Measurements from ENCODE around the gene KREMEN1. TPM values are rescaled to one million over a fixed set of nuclear protein-coding genes. Genes with fewer than 3 reads are reported as not detected.

The KREMEN1 gene
- total and polyA plus RNA-seq, 2 donors (not counting 1 experiment from before 2014, with no cell fraction given) = 0.01 TPM; not detected in 1

GRCh38 chr22:29106839-29107238, 34.0 kb downstream of the KREMEN1 start:
- peaks cover 30% of the 10 kb centered on the region for H3K27me3 Mint-ChIP-seq
- WGBS (ENCODE audit: insufficient coverage) = 55% methylated on average over 1 of the region's 4 CpGs
- Histone ChIP-seq H3K4me2 (replicated peaks; ENCODE audit: low read depth, low read length, poor library complexity, severe bottlenecking) (no peak overlapping the region), H2AFZ (ENCODE audit: insufficient read depth, low read depth, low read length, poor library complexity, severe bottlenecking) (no peak overlapping the region), H3K36me3 (replicated peaks in 1 of 2; ENCODE audit: control extremely low read depth in 1 of 2, control insufficient read depth in 1 of 2, extremely low read depth in 1 of 2, insufficient read depth in 2 of 2, low read length in 1 of 2) (no peaks in the 10 kb centered on the region), H3K79me2 (ENCODE audit: control insufficient read depth, insufficient read depth, low read length) (no peaks in the 10 kb centered on the region), H4K20me1 (ENCODE audit: control insufficient read depth, insufficient read depth, low read length, poor library complexity, severe bottlenecking) (no peaks in the 10 kb centered on the region), H3K4me1 (ENCODE audit: control insufficient read depth in 2 of 2, insufficient read depth in 2 of 2, low read length in 2 of 2) (no peaks in the 10 kb centered on the region), H3K27me3 (replicated peaks in 1 of 4; ENCODE audit: control extremely low read depth in 1 of 4, control insufficient read depth in 3 of 4, insufficient read depth in 4 of 4, low read length in 3 of 4) (peaks cover 0 to 6% (median 3%) of the 10 kb centered on the region in 4 experiments), H3K9me3 (ENCODE audit: control extremely low read depth in 1 of 3, control insufficient read depth in 2 of 3, insufficient read depth in 1 of 3, low read length in 2 of 3) (peaks cover 0 to 3% (median 0%) of the 10 kb centered on the region in 3 donors), H3K4me3 (ENCODE audit: control extremely low read depth in 1 of 5, extremely low read depth in 1 of 5, insufficient read depth in 1 of 5, low read depth in 2 of 5, low read length in 4 of 5) (no peak overlapping the region), H3K9ac (ENCODE audit: low read length) (no peak overlapping the region), H3K27ac (ENCODE audit: low read length in 2 of 2) (no peak overlapping the region)
- no peaks in the 10 kb centered on the region for H3K9me3 Mint-ChIP-seq (ENCODE audit: insufficient read depth)
- CTCF ChIA-PET = no interaction called here
- POLR2A ChIA-PET = no interaction called here
- TF ChIP-seq EZH2 (IDR thresholded peaks at IDR 0.05; ENCODE audit: borderline replicate concordance, insufficient read depth, low read depth, low read length, poor library complexity, severe bottlenecking) (no peak), CTCF (IDR thresholded peaks at IDR 0.05) (no peak)
- no peak for ATAC-seq (ENCODE audit: low read depth)
- no peak overlapping the region for H3K4me3 Mint-ChIP-seq
- H3K27ac Mint-ChIP-seq = no peak overlapping the region
- intact Hi-C loops (cut with micrococcal nuclease) = no loop called here
- H3K4me1 Mint-ChIP-seq = no peaks in the 10 kb centered on the region
- no peak for DNase-seq

DNA sequence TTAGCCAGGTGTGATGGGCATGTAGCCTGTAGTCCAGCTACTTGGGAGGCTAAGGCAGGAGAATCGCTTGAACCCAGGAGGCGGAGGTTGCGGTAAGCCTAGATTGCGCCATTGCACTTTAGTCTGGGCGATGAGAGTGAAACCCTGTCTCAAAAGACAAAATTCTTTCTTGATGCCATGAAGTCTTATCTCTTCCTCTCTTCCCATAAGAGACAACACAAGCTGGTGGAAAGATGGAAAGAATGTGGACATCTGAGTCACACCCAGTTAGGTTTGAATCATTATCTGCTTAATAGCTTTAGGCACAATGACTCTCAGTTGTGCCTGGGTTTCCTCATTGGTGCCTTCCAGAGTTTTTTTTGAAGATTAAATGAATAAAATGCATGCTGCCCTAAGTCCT, 35.3 kb downstream of the KREMEN1 start:
- Mint-ChIP-seq H3K27ac (no peak overlapping the region), H3K4me1 (no peaks in the 10 kb centered on the region)
- CTCF ChIA-PET = no interaction called here

More for the DNA sequence above, 35.3 kb downstream of the KREMEN1 start:
- peaks cover 30% of the 10 kb centered on the region for H3K27me3 Mint-ChIP-seq
- no peak for TF ChIP-seq CTCF (IDR thresholded peaks at IDR 0.05)
- no peak for TF ChIP-seq EZH2 (IDR thresholded peaks at IDR 0.05; ENCODE audit: borderline replicate concordance, insufficient read depth, low read depth, low read length, poor library complexity, severe bottlenecking)
- DNase-seq (no peak), ATAC-seq (ENCODE audit: low read depth) (no peak)
- H3K27me3 ChIP-seq (replicated peaks in 1 of 4; ENCODE audit: control extremely low read depth in 1 of 4, control insufficient read depth in 3 of 4, insufficient read depth in 4 of 4, low read length in 3 of 4) = peaks cover 0 to 4% (median 2%) of the 10 kb centered on the region in 4 experiments
- POLR2A ChIA-PET = no interaction called here
- H3K9me3 ChIP-seq (ENCODE audit: control extremely low read depth in 1 of 3, control insufficient read depth in 2 of 3, insufficient read depth in 1 of 3, low read length in 2 of 3) = peaks cover 0 to 3% (median 0%) of the 10 kb centered on the region in 3 donors
- intact Hi-C loops (cut with micrococcal nuclease) = no loop called here
- H3K4me3 Mint-ChIP-seq = no peak overlapping the region
- H3K4me2 ChIP-seq (replicated peaks; ENCODE audit: low read depth, low read length, poor library complexity, severe bottlenecking) = no peak overlapping the region
- H3K27ac ChIP-seq (ENCODE audit: low read length in 2 of 2) = no peak overlapping the region
- H4K20me1 ChIP-seq (ENCODE audit: control insufficient read depth, insufficient read depth, low read length, poor library complexity, severe bottlenecking) = no peaks in the 10 kb centered on the region
- H2AFZ ChIP-seq (ENCODE audit: insufficient read depth, low read depth, low read length, poor library complexity, severe bottlenecking) = no peak overlapping the region
- H3K79me2 ChIP-seq (ENCODE audit: control insufficient read depth, insufficient read depth, low read length) = no peaks in the 10 kb centered on the region
- H3K9ac ChIP-seq (ENCODE audit: low read length) = no peak overlapping the region
- WGBS (ENCODE audit: insufficient coverage) = 100% methylated on average over 3 of the region's 5 CpGs
- no peaks in the 10 kb centered on the region for H3K9me3 Mint-ChIP-seq (ENCODE audit: insufficient read depth)
- no peaks in the 10 kb centered on the region for H3K4me1 ChIP-seq (ENCODE audit: control insufficient read depth in 2 of 2, insufficient read depth in 2 of 2, low read length in 2 of 2)
- no peak overlapping the region for H3K4me3 ChIP-seq (ENCODE audit: control extremely low read depth in 1 of 5, extremely low read depth in 1 of 5, insufficient read depth in 1 of 5, low read depth in 2 of 5, low read length in 4 of 5)
- H3K36me3 ChIP-seq (replicated peaks in 1 of 2; ENCODE audit: control extremely low read depth in 1 of 2, control insufficient read depth in 1 of 2, extremely low read depth in 1 of 2, insufficient read depth in 2 of 2, low read length in 1 of 2) = no peaks in the 10 kb centered on the region
